Heart left ventricle (tissue), 13 donors: ENCODE results near the gene ELOF1.
"Not testable (repeated sequence)": the region's sequence is repeated elsewhere in the genome, so short reads cannot be mapped to it uniquely, and the experiment has no call there.

Experiments
- POLR2A ChIP-seq, 2 donors: fragments of 450-650 bp; IDR thresholded peaks; one replicate each; pipeline ENCODE4 v1.6.1; 2017; ENCODE audit warnings: antibody characterized with exemption in 2 of 2, mild to moderate bottlenecking in 2 of 2, moderate library complexity in 2 of 2
- TF ChIP-seq, protein P1 (sequence below), 12 donors: fragments of 200-600 bp; sonication (generic) in 4 of 12; IDR thresholded peaks; one replicate each; pipeline versions ENCODE4 v1.5.0 to v1.8.0; 2018 to 2022; ENCODE audit warnings: antibody characterized with exemption in 12 of 12, mild to moderate bottlenecking in 5 of 12
- donor health status: ischemic (EF 13 %, LVEDD 7.1; RV severe dilation, severe dysfunction).
- donor health status: DM: no; HTN: yes; CAD: no.
- donor health status: DM: no; HTN: no; CAD: no.
- donor health status: ischemic (EF 25% LVEDD 6.9; RV normal size, moderate dysfunction).
- donor health status: ischemic (EF 25% LVEDD 5.7; RV mildly dilated, moderate dysfunction).
- donor health status: ischemic (EF 35%, LVEDD 5.7; RV mildly dilated, moderate dysfunction).
- donor health status: nonischemic (EF 11% LVEDD 7.7; RV severe dilation, severe dysfunction).
- donor health status: DM: yes; HTN: yes; CAD: no.
- donor health status: PGD.
- donor health status: ischemic (EF 29% LVEDD 5.4; RV normal size, mild dysfunction).
- donor health status: nonischemic (EF 23%, LVEDD 6.1; RV moderate dilation, normal function).

DNA sequence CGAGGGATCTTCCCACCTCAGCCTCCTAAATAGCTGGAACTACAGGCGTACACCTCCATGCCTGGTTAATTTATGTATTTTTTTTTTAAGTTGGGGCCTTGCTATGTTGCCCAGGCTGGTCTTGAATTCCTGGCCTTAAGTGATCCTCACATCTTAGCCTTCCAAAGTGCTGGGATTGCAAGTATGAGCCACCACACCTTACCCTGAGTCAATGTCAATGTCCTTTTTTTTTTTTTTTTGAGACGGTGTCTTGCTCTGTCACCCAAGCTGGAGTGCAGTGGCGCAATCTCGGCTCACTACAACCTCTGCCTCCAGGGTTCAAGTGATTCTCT is 6.6 kb upstream of the ELOF1 start:
- TF ChIP-seq POLR2A (IDR thresholded peaks at IDR 0.05) = not testable (repeated sequence)
- TF ChIP-seq, protein P1, sequence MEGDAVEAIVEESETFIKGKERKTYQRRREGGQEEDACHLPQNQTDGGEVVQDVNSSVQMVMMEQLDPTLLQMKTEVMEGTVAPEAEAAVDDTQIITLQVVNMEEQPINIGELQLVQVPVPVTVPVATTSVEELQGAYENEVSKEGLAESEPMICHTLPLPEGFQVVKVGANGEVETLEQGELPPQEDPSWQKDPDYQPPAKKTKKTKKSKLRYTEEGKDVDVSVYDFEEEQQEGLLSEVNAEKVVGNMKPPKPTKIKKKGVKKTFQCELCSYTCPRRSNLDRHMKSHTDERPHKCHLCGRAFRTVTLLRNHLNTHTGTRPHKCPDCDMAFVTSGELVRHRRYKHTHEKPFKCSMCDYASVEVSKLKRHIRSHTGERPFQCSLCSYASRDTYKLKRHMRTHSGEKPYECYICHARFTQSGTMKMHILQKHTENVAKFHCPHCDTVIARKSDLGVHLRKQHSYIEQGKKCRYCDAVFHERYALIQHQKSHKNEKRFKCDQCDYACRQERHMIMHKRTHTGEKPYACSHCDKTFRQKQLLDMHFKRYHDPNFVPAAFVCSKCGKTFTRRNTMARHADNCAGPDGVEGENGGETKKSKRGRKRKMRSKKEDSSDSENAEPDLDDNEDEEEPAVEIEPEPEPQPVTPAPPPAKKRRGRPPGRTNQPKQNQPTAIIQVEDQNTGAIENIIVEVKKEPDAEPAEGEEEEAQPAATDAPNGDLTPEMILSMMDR (IDR thresholded peaks at IDR 0.05) = not testable (repeated sequence)
